GM12878 (cell line): Measurements from ENCODE around the gene BCAS3. TPM values are rescaled to one million over a fixed set of nuclear protein-coding genes. Genes with fewer than 3 reads are reported as not detected.

Experiments
- ATAC-seq: fragments of 200-7000 bp; cut with Tn5 transposase; 3 replicates; pipeline ENCODE4 v1.9.1; 2020; ENCODE audit warnings: mild to moderate bottlenecking, moderate library complexity
- BruUV-seq: library from RNA; stranded (reverse); fragments of 400-500 nt; replicated peaks from 2 replicates; lab custom pipeline; 2021; lab: Mats Ljungman, UMichigan
- CTCF ChIA-PET: fragments of 300-600 bp; sonication (Branson Sonifier 250); formaldehyde crosslinking; extraction: SDS; loops from one replicate; lab custom pipeline; 2021; ENCODE audit warnings: inconsistent platforms; lab: Yijun Ruan, JAX
- POLR2A ChIA-PET: fragments of 350-600 bp; formaldehyde crosslinking; extraction: SDS; loops from one replicate; lab custom pipeline; 2021; ENCODE audit warnings: inconsistent platforms; lab: Charles Lee
- RAD21 ChIA-PET: fragments of 300-600 bp; sonication (Branson Sonifier 250); formaldehyde crosslinking; loops from one replicate; lab custom pipeline; 2023; ENCODE audit warnings: antibody characterized with exemption; ENCODE audit not compliant: unreplicated experiment; lab: Charles Lee
- SMC1A ChIA-PET: fragments of 300-600 bp; sonication (Branson Sonifier 250); formaldehyde crosslinking; loops from one replicate; lab custom pipeline; 2023; ENCODE audit not compliant: unreplicated experiment, uncharacterized antibody; lab: Charles Lee
- DNase-seq: peaks from one replicate; pipeline ENCODE4 v3.0.0-alpha.2; 2011; ENCODE audit warnings: low read depth, low spot score
- FAIRE-seq: peaks from 3 replicates; lab custom pipeline; 2011; peaks lifted over from hg19 to GRCh38; lab: Jason Lieb, UNC
- H2AFZ ChIP-seq: 2 replicates; pipeline ENCODE4 v1.6.0; 2011; ENCODE audit warnings: low read depth, low read length, control low read depth; ENCODE audit not compliant: control insufficient read depth
- H3K27ac ChIP-seq: 2 replicates; pipeline ENCODE4 v1.5.1; 2011; ENCODE audit warnings: control low read depth; ENCODE audit not compliant: control insufficient read depth, insufficient read depth
- H3K27me3 ChIP-seq, 2 experiments: replicated peaks in 1 of 2; 2 replicates each; pipeline versions ENCODE4 v1.6.0 to v1.6.1; 2011; ENCODE audit warnings: low read length in 1 of 2; ENCODE audit not compliant: control insufficient read depth in 2 of 2, insufficient read depth in 2 of 2
- H3K36me3 ChIP-seq, 2 experiments: 2 replicates each; pipeline ENCODE4 v1.5.1; 2011; ENCODE audit warnings: low read length in 1 of 2; ENCODE audit not compliant: control insufficient read depth in 2 of 2, insufficient read depth in 2 of 2
- H3K4me1 ChIP-seq: 2 replicates; pipeline ENCODE4 v1.6.1; 2011; ENCODE audit warnings: mild to moderate bottlenecking, low read length, moderate library complexity, mixed read lengths; ENCODE audit not compliant: control insufficient read depth, insufficient read depth
- H3K4me2 ChIP-seq: 2 replicates; pipeline ENCODE4 v1.6.0; 2011; ENCODE audit warnings: control low read depth; ENCODE audit not compliant: control insufficient read depth, insufficient read depth
- H3K4me3 ChIP-seq: fragments of 200-600 bp; sonication (generic); 2 replicates; pipeline ENCODE4 v1.5.1; 2016
- H3K79me2 ChIP-seq: 2 replicates; pipeline ENCODE4 v1.6.0; 2011; ENCODE audit warnings: low read length; ENCODE audit not compliant: control insufficient read depth, insufficient read depth
- H3K9ac ChIP-seq: 2 replicates; pipeline ENCODE4 v1.8.0; 2011; ENCODE audit warnings: low read length, control low read depth, mixed read lengths; ENCODE audit not compliant: control insufficient read depth, insufficient read depth
- H3K9me3 ChIP-seq: replicated peaks from 3 replicates; pipeline ENCODE4 v1.5.1; 2011; ENCODE audit warnings: mild to moderate bottlenecking, low read length; ENCODE audit not compliant: control insufficient read depth, insufficient read depth
- H4K20me1 ChIP-seq: 2 replicates; pipeline ENCODE4 v1.6.0; 2011; ENCODE audit not compliant: control insufficient read depth, insufficient read depth
- CREB1 ChIP-seq: IDR thresholded peaks from 2 replicates; pipeline ENCODE4 v1.6.1; 2012; ENCODE audit warnings: low read depth, mild to moderate bottlenecking, inconsistent platforms
- FOXM1 ChIP-seq: IDR thresholded peaks from 2 replicates; pipeline ENCODE4 v1.6.1; 2012; ENCODE audit warnings: low read depth, mild to moderate bottlenecking, inconsistent platforms, low read length, moderate library complexity
- IRF5 ChIP-seq: fragments of 450-650 bp; IDR thresholded peaks from 2 replicates; pipeline ENCODE4 v1.6.1; 2017; ENCODE audit warnings: borderline replicate concordance
- NR2C2 ChIP-seq: IDR thresholded peaks from 2 replicates; pipeline ENCODE4 v1.6.1; 2011; ENCODE audit warnings: borderline replicate concordance, low read depth; ENCODE audit not compliant: control insufficient read depth, insufficient read length
- NRF1 ChIP-seq: conservative IDR thresholded peaks from 2 replicates; pipeline ENCODE4 v1.6.1; 2011; ENCODE audit warnings: mild to moderate bottlenecking, low read depth, low read length, improper control_type of control experiment
- SIN3A ChIP-seq: IDR thresholded peaks from 2 replicates; pipeline ENCODE4 v1.6.1; 2012; ENCODE audit warnings: low read depth, low read length, improper control_type of control experiment
- TAF1 ChIP-seq: IDR thresholded peaks from 2 replicates; pipeline ENCODE4 v1.6.1; 2011; ENCODE audit warnings: mild to moderate bottlenecking, low read depth, low read length, borderline replicate concordance
- ZBTB4 ChIP-seq: fragments of 450-650 bp; formaldehyde crosslinking; IDR thresholded peaks from 2 replicates; pipeline ENCODE4 v1.4.0; 2022; ENCODE audit warnings: mild to moderate bottlenecking, moderate library complexity
- ZNF384 ChIP-seq: IDR thresholded peaks from 2 replicates; pipeline ENCODE4 v1.6.1; 2012; ENCODE audit warnings: low read depth, mild to moderate bottlenecking, low read length, improper control_type of control experiment, borderline replicate concordance
- WGBS: methylation state at CpG from one replicate; pipeline ENCODE4 v1.1.6; 2016; ENCODE audit warnings: low lambda C conversion rate; ENCODE audit not compliant: insufficient replicate concordance, insufficient coverage; ENCODE audit errors: missing lambda C conversion rate; 5-methylcytosine and 5-hydroxymethylcytosine counted together
- in situ Hi-C: fragments of 300-500 bp; cut with MboI; formaldehyde crosslinking; loops from 9 replicates; pipeline ENCODE4 v1.14.3; 2018; ENCODE audit warnings: mixed read lengths
- intact Hi-C: fragments of 100-400 bp; cut with micrococcal nuclease; formaldehyde crosslinking; loops from one replicate; pipeline ENCODE4 v1.14.2; 2022; ENCODE audit not compliant: unreplicated experiment
- polyA plus RNA-seq, 11 experiments: library from polyadenylated mRNA; depleted of rRNA in 4 of 11; unstranded in 6 of 11; stranded (reverse) in 5 of 11; fragments of >200 nt; fragmentation: Nextera tagmentation in 4 of 11; fragmentation: Illumina TruSeq in 1 of 11; extraction: Ambion mirVana in 4 of 11; extraction: Trizol in 1 of 11; gene quantifications; 1 replicate in 1 of 11; 2 replicates in 10 of 11; pipeline versions ENCODE4 v1.2.1 to v1.2.3, GENCODE V29; 2011 to 2016; ENCODE audit warnings: inconsistent platforms in 2 of 11, missing spikeins in 2 of 11, low read depth in 1 of 11
- total RNA-seq, 4 experiments: library from RNA; depleted of rRNA in 3 of 4; stranded (reverse); fragments of >200 nt in 3 of 4; fragmentation: Illumina TruSeq in 1 of 4; extraction: Trizol in 1 of 4; gene quantifications; 2 replicates each; pipeline versions ENCODE4 v1.2.1 to v1.2.3, GENCODE V29; 2013 to 2021

BCAS3 gene
- total and polyA plus RNA-seq, 10 of the 15 experiments (the other 5 are each of a cell fraction or from before 2014, with no cell fraction given) = 2.1 to 11.0 (median 6.6) TPM

GRCh38 chr17:61390479-61390791 is 712.8 kb downstream of the BCAS3 start:
- TF ChIP-seq CREB1 = no peak
- Histone ChIP-seq H3K9ac (no peak overlapping the region), H3K79me2 (no peaks in the 10 kb centered on the region), H3K4me2 (no peak overlapping the region), H3K4me1 (no peaks in the 10 kb centered on the region), H3K9me3 (no peaks in the 10 kb centered on the region), H2AFZ (no peak overlapping the region), H3K36me3 (no peaks in the 10 kb centered on the region), H3K4me3 (no peak overlapping the region), H3K27ac (no peak overlapping the region), H4K20me1 (no peaks in the 10 kb centered on the region), H3K27me3 (peaks cover 0 to 3% of the 10 kb centered on the region in 2 experiments; a peak in 2 of 4 replicates)
- ChIA-PET POLR2A (no interaction called here), CTCF (interaction anchor here (0.7 to 1.4 kb wide), 3 partner anchors 24 to 670 kb away, joined by 3 to 4 read pairs (median 4); no protein-coding TSS in a partner anchor), RAD21 (no interaction called here), SMC1A (no interaction called here)
- 69% methylated on average over 11 of the region's 11 CpGs for WGBS
- FAIRE-seq (no peak), DNase-seq (no peak), ATAC-seq (no peak)
- intact Hi-C loops = loop anchor here (1.0 to 2.0 kb wide), 2 partner anchors 388 to 420 kb away; no protein-coding TSS in a partner anchor
- in situ Hi-C loops = loop anchor here (5.0 kb wide), 2 partner anchors 378 to 668 kb away; no protein-coding TSS in a partner anchor
- no TSS peak for BruUV-seq

GRCh38 chr17:61391595-61392291 is 714.1 kb downstream of the BCAS3 start:
- BruUV-seq = no TSS peak
- no peak overlapping the region for H2AFZ ChIP-seq
- H3K27me3 ChIP-seq = peaks cover 2 to 4% of the 10 kb centered on the region in 2 experiments; a peak in 3 of 4 replicates
- FAIRE-seq (no peak), DNase-seq (no peak), ATAC-seq (no peak)
- no peaks in the 10 kb centered on the region for H3K36me3 ChIP-seq
- no peaks in the 10 kb centered on the region; the same call in 2 of the 3 replicates for H3K9me3 ChIP-seq
- ChIA-PET RAD21 (interaction anchor here (0.6 to 1.3 kb wide), 2 partner anchors 317 to 671 kb away, joined by 3 to 4 read pairs; no protein-coding TSS in a partner anchor), SMC1A (no interaction called here), POLR2A (no interaction called here), CTCF (interaction anchor here (1.2 kb wide), 1 partner anchor 20 kb away, joined by 3 read pairs; no protein-coding TSS in a partner anchor)
- no peaks in the 10 kb centered on the region for H3K79me2 ChIP-seq
- intact Hi-C loops = loop anchor here (2.0 kb wide), 1 partner anchor 421 kb away; no protein-coding TSS in a partner anchor
- H3K9ac ChIP-seq = no peak overlapping the region
- H3K4me3 ChIP-seq = no peak overlapping the region
- no peak overlapping the region for H3K4me2 ChIP-seq
- WGBS = 32% methylated on average over 19 of the region's 19 CpGs
- no peak overlapping the region for H3K27ac ChIP-seq
- in situ Hi-C loops = loop anchor here (5.0 kb wide), 2 partner anchors 379 to 669 kb away; no protein-coding TSS in a partner anchor
- no peaks in the 10 kb centered on the region for H4K20me1 ChIP-seq
- H3K4me1 ChIP-seq = no peaks in the 10 kb centered on the region
- TF ChIP-seq SIN3A = no peak
- TF ChIP-seq ZNF384 = no peak
- TF ChIP-seq FOXM1 = no peak
- no peak for TF ChIP-seq ZBTB4 (CRISPR knock-in tag)
- TF ChIP-seq TAF1 = no peak
- no peak for TF ChIP-seq IRF5
- no peak for TF ChIP-seq NRF1
- no peak for TF ChIP-seq NR2C2
